Activated CD8-positive, alpha-beta T cell treated with anti-CD3 and anti-CD28 coated beads for 36 hours (primary cell): ENCODE results near the gene CNTNAP4. TPM values are rescaled to one million over a fixed set of nuclear protein-coding genes. Genes with fewer than 3 reads are reported as not detected.

ENCODE experiments used
- ATAC-seq: fragments of 200-7000 bp; cut with Tn5 transposase; one replicate; pipeline ENCODE4 v1.10.0; 2021; ENCODE audit warnings: mild to moderate bottlenecking, moderate library complexity
- CTCF ChIA-PET: fragments of 350-600 bp; sonication (Branson Sonifier 250); formaldehyde crosslinking; loops from one replicate; lab custom pipeline; 2021; ENCODE audit warnings: antibody characterized with exemption; lab: Charles Lee
- POLR2A ChIA-PET: fragments of 350-600 bp; sonication (Branson Sonifier 250); formaldehyde crosslinking; loops from one replicate; lab custom pipeline; 2021; ENCODE audit warnings: antibody characterized with exemption; lab: Charles Lee
- DNase-seq: peaks from one replicate; pipeline ENCODE4 v3.0.0-alpha.2; 2020
- H3K27ac Mint-ChIP-seq: one replicate; pipeline ENCODE4 v1.8.0; 2021; ENCODE audit warnings: mild to moderate bottlenecking, mixed read lengths
- H3K27me3 Mint-ChIP-seq: one replicate; pipeline ENCODE4 v1.8.0; 2021; ENCODE audit warnings: mixed read lengths
- H3K36me3 Mint-ChIP-seq: one replicate; pipeline ENCODE4 v1.8.0; 2021; ENCODE audit warnings: low read depth, mixed read lengths
- H3K4me1 Mint-ChIP-seq: one replicate; pipeline ENCODE4 v1.8.0; 2021; ENCODE audit warnings: low read depth, mixed read lengths
- H3K4me3 Mint-ChIP-seq: one replicate; pipeline ENCODE4 v1.8.0; 2021; ENCODE audit warnings: mild to moderate bottlenecking, moderate library complexity, mixed read lengths
- H3K9me3 Mint-ChIP-seq: one replicate; pipeline ENCODE4 v1.8.0; 2021; ENCODE audit warnings: mixed read lengths
- CTCF ChIP-seq: fragments of 200-600 bp; IDR thresholded peaks from one replicate; pipeline ENCODE4 v1.8.0; 2022; ENCODE audit warnings: antibody characterized with exemption, mild to moderate bottlenecking
- intact Hi-C: fragments of 100-400 bp; cut with micrococcal nuclease; formaldehyde crosslinking; loops from one replicate; pipeline ENCODE4 v1.10.0; 2022
- total RNA-seq, 2 experiments: library from RNA; stranded (reverse); gene quantifications; one replicate each; pipeline ENCODE4 v1.2.3, GENCODE V29; 2021

Gene CNTNAP4
- total RNA-seq, 2 experiments from 2014 or later: not detected

DNA sequence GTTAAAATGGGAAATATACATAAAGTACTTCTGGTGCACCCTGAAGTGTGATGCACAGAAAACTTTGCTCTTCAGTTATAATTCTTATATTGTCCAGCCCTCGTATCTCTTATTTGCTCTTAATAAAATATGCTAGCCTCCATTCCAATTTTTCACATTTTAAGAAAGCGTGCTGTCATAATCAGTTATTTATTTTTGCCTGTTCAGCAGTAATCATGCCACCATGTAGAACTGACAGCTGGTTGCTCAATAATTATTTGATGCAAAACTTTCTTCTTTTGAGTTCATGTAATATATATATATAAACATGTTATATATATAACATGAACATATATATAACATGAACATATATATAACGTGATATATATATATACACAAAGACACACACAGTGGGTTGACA, 294.6 kb downstream of the CNTNAP4 start:
- no peak for ATAC-seq
- intact Hi-C loops: no loop called here

DNA sequence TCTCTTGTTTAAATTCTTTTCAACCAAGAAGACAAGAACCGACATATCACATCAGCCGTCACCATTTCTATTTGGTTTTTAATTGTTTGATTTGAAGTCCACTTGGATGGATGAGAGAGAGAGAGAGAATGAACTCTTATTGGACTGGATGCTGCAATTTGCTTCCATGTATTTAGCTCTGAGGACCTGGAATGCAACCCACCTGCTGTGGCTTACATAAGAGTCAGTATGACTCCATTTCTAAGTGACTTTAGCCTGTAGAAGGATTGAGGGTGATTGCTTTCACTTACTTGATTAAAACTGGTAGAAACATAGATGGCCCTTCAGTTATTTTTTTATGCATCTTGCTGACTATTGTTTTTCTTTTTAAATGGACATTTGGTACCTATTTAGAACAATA, 296.1 kb downstream of the CNTNAP4 start:
- H3K27me3 Mint-ChIP-seq: no peaks in the 10 kb centered on the region
- ATAC-seq: no peak
- no peak overlapping the region for H3K27ac Mint-ChIP-seq
- H3K4me1 Mint-ChIP-seq: no peaks in the 10 kb centered on the region
- H3K9me3 Mint-ChIP-seq: peaks cover 2% of the 10 kb centered on the region
- intact Hi-C loops: no loop called here
- H3K4me3 Mint-ChIP-seq: no peak overlapping the region
- H3K36me3 Mint-ChIP-seq: no peaks in the 10 kb centered on the region
- no peak for TF ChIP-seq CTCF
- CTCF ChIA-PET: no interaction called here
- POLR2A ChIA-PET: no interaction called here
- DNase-seq: no peak

More for the DNA sequence above, 294.6 kb downstream of the CNTNAP4 start:
- ChIA-PET POLR2A (no interaction called here), CTCF (no interaction called here)
- H3K4me3 Mint-ChIP-seq: no peak overlapping the region
- no peak for DNase-seq
- peaks cover 2% of the 10 kb centered on the region for H3K9me3 Mint-ChIP-seq
- H3K27me3 Mint-ChIP-seq: no peaks in the 10 kb centered on the region
- H3K27ac Mint-ChIP-seq: no peak overlapping the region
- no peaks in the 10 kb centered on the region for H3K4me1 Mint-ChIP-seq
- no peaks in the 10 kb centered on the region for H3K36me3 Mint-ChIP-seq
- TF ChIP-seq CTCF: no peak

DNA sequence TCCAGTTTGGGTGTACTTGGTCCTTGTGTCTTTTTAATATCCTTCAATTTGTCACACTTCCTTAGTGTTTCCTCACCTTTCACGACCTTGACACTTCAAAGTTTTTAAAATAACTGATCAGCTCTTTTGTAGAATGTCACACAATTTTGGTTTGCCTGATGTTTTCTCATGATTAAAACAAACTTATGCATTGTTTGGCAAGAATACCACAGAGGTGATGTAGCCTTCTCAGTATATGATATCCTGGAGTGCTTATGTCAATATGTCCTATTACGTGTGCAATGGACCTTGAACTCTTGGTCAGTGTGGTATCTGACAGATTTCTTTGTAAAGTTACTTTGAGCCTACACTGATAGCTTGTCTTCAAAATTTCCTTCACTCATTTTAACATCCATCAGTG, 297.4 kb downstream of the CNTNAP4 start:
- Mint-ChIP-seq H3K4me3 (no peak overlapping the region), H3K27me3 (no peaks in the 10 kb centered on the region), H3K9me3 (peaks cover 2% of the 10 kb centered on the region), H3K36me3 (no peaks in the 10 kb centered on the region), H3K4me1 (no peaks in the 10 kb centered on the region), H3K27ac (no peak overlapping the region)
- intact Hi-C loops: no loop called here
- ATAC-seq (no peak), DNase-seq (no peak)
- ChIA-PET CTCF (no interaction called here), POLR2A (no interaction called here)
- no peak for TF ChIP-seq CTCF

DNA sequence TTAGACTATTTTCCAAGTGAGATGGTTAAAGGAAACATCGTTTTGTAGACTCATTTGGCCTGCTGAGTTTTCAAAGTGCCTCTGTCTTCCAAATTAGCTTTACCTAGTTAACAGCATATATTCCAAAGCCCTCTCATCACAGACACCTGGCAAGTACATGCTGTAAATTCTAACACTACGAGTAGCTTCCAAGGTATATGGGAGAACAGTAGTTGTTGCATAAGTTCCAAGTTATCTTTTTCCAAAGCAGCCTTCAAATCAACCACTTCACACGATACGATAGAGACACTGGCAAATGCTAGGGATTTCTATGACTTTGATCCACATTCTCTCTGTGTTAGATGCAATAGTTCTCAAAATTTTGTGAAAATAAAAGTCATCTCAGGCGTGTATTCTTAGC, 299.3 kb downstream of the CNTNAP4 start:
- Mint-ChIP-seq H3K4me1 (no peaks in the 10 kb centered on the region), H3K36me3 (no peaks in the 10 kb centered on the region), H3K27ac (no peak overlapping the region), H3K4me3 (no peak overlapping the region), H3K9me3 (peaks cover 1% of the 10 kb centered on the region), H3K27me3 (no peaks in the 10 kb centered on the region)
- TF ChIP-seq CTCF: no peak
- CTCF ChIA-PET: no interaction called here
- POLR2A ChIA-PET: no interaction called here
- intact Hi-C loops: no loop called here
- no peak for DNase-seq
- no peak for ATAC-seq

- Mint-ChIP-seq H3K4me1 (no peaks in the 10 kb centered on the region), H3K4me3 (no peak overlapping the region), H3K9me3 (peaks cover 3% of the 10 kb centered on the region), H3K27ac (no peak overlapping the region), H3K27me3 (no peaks in the 10 kb centered on the region), H3K36me3 (no peaks in the 10 kb centered on the region)
- POLR2A ChIA-PET: no interaction called here
- no peak for DNase-seq
- intact Hi-C loops: no loop called here
- CTCF ChIA-PET: no interaction called here
- no peak for TF ChIP-seq CTCF
- no peak for ATAC-seq
Measured at GRCh38 chr16:76577003-76577402, 299.8 kb downstream of the CNTNAP4 start.
